Measurements from ENCODE around the gene AIG1.

Gene AIG1

GRCh38 chr6:143135325-143135724 lies 74.6 kb downstream of the AIG1 start:
- no peak overlapping the region for H3K4me2 ChIP-seq (ENCODE audit: insufficient read depth, low read length)

DNA sequence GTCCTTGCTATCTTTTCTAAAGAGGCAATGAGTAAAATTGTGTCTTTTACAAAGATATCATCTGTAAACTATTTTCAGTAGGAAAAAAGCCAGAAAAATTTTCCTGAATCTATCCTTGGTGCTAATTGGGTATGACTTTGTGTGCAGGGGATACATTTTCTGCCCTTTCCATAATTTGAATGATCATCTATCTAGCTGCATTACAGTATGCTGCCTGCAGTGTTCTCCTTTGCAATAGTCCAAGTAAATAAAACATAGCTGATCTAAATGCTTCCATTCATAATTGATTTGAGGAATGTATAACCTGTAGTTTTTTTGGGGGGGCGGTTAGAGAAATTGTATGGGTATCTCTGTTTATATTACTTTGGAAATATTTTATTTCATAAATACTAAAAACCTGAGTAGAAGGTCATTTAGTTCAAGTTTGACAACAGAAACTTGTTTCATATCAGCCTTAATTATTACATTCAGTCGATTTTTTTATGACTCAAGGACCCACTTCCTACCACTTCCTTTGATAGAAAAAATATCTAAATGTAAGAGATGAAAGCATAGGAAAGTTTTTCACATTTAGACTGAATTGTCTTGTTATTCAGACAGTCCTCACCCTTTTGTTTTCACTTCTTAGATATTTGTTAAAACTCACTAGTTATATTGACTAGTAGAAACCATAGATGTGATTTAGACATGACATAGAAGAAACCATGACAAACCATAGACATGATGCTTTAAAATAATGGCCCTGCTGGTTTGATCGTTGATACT lies 75.3 kb downstream of the AIG1 start:
- no peak for DNase-seq
- Histone ChIP-seq H3K36me3 (ENCODE audit: insufficient read depth, low read length) (no peaks in the 10 kb centered on the region), H3K27me3 (ENCODE audit: insufficient read depth, low read length, poor library complexity) (no peaks in the 10 kb centered on the region), H2AFZ (ENCODE audit: low read depth, low read length) (no peak overlapping the region), H3K27ac (ENCODE audit: low read length) (0 out of 2 replicates have a peak overlapping the region, but pooled peaks have one; percentile 7), H3K4me3 (ENCODE audit: low read depth in 1 of 2, low read length in 2 of 2) (no peak overlapping the region), H3K79me2 (ENCODE audit: insufficient read depth, low read length) (no peaks in the 10 kb centered on the region), H3K4me2 (ENCODE audit: insufficient read depth, low read length) (no peak overlapping the region), H3K4me1 (ENCODE audit: insufficient read depth, low read length) (no peaks in the 10 kb centered on the region), H3K9me3 (ENCODE audit: insufficient read depth, low read length, severe bottlenecking) (peaks cover 4% of the 10 kb centered on the region), H3K9ac (ENCODE audit: low read depth, low read length) (no peak overlapping the region), H4K20me1 (ENCODE audit: insufficient read depth, low read length) (no peaks in the 10 kb centered on the region)
- no peak for ATAC-seq (ENCODE audit: insufficient read depth, low read depth)
- TF ChIP-seq EZH2 (IDR thresholded peaks at IDR 0.05; ENCODE audit: borderline replicate concordance, low read depth, low read length, severe bottlenecking): no peak
- TF ChIP-seq, protein P1, sequence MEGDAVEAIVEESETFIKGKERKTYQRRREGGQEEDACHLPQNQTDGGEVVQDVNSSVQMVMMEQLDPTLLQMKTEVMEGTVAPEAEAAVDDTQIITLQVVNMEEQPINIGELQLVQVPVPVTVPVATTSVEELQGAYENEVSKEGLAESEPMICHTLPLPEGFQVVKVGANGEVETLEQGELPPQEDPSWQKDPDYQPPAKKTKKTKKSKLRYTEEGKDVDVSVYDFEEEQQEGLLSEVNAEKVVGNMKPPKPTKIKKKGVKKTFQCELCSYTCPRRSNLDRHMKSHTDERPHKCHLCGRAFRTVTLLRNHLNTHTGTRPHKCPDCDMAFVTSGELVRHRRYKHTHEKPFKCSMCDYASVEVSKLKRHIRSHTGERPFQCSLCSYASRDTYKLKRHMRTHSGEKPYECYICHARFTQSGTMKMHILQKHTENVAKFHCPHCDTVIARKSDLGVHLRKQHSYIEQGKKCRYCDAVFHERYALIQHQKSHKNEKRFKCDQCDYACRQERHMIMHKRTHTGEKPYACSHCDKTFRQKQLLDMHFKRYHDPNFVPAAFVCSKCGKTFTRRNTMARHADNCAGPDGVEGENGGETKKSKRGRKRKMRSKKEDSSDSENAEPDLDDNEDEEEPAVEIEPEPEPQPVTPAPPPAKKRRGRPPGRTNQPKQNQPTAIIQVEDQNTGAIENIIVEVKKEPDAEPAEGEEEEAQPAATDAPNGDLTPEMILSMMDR (IDR thresholded peaks at IDR 0.05; ENCODE audit: borderline replicate concordance, extremely low read depth, low read length, poor library complexity, severe bottlenecking): no peak

More at GRCh38 chr6:143135325-143135724, 74.6 kb downstream of the AIG1 start:
- ATAC-seq (ENCODE audit: insufficient read depth, low read depth) (no peak), DNase-seq (no peak)
- Histone ChIP-seq H3K9ac (ENCODE audit: low read depth, low read length) (no peak overlapping the region), H3K36me3 (ENCODE audit: insufficient read depth, low read length) (no peaks in the 10 kb centered on the region), H3K4me1 (ENCODE audit: insufficient read depth, low read length) (no peaks in the 10 kb centered on the region), H3K9me3 (ENCODE audit: insufficient read depth, low read length, severe bottlenecking) (peaks cover 10% of the 10 kb centered on the region), H3K27me3 (ENCODE audit: insufficient read depth, low read length, poor library complexity) (no peaks in the 10 kb centered on the region), H3K4me3 (ENCODE audit: low read depth in 1 of 2, low read length in 2 of 2) (no peak overlapping the region), H4K20me1 (ENCODE audit: insufficient read depth, low read length) (no peaks in the 10 kb centered on the region), H2AFZ (ENCODE audit: low read depth, low read length) (no peak overlapping the region), H3K79me2 (ENCODE audit: insufficient read depth, low read length) (no peaks in the 10 kb centered on the region), H3K27ac (ENCODE audit: low read length) (no peak overlapping the region)
- no peak for TF ChIP-seq EZH2 (IDR thresholded peaks at IDR 0.05; ENCODE audit: borderline replicate concordance, low read depth, low read length, severe bottlenecking)
- TF ChIP-seq, protein P1 (IDR thresholded peaks at IDR 0.05; ENCODE audit: borderline replicate concordance, extremely low read depth, low read length, poor library complexity, severe bottlenecking): no peak

GRCh38 chr6:143136647-143137046 lies 76.0 kb downstream of the AIG1 start:
- Histone ChIP-seq H3K9me3 (ENCODE audit: insufficient read depth, low read length, severe bottlenecking) (no peaks in the 10 kb centered on the region), H3K9ac (ENCODE audit: low read depth, low read length) (no peak overlapping the region), H4K20me1 (ENCODE audit: insufficient read depth, low read length) (no peaks in the 10 kb centered on the region), H3K4me2 (ENCODE audit: insufficient read depth, low read length) (no peak overlapping the region), H3K36me3 (ENCODE audit: insufficient read depth, low read length) (no peaks in the 10 kb centered on the region), H3K4me3 (ENCODE audit: low read depth in 1 of 2, low read length in 2 of 2) (no peak overlapping the region), H3K4me1 (ENCODE audit: insufficient read depth, low read length) (no peaks in the 10 kb centered on the region), H2AFZ (ENCODE audit: low read depth, low read length) (no peak overlapping the region), H3K27ac (ENCODE audit: low read length) (no peak overlapping the region), H3K27me3 (ENCODE audit: insufficient read depth, low read length, poor library complexity) (no peaks in the 10 kb centered on the region), H3K79me2 (ENCODE audit: insufficient read depth, low read length) (no peaks in the 10 kb centered on the region)
- TF ChIP-seq, protein P1 (IDR thresholded peaks at IDR 0.05; ENCODE audit: borderline replicate concordance, extremely low read depth, low read length, poor library complexity, severe bottlenecking): no peak
- TF ChIP-seq EZH2 (IDR thresholded peaks at IDR 0.05; ENCODE audit: borderline replicate concordance, low read depth, low read length, severe bottlenecking): no peak
- DNase-seq (no peak), ATAC-seq (ENCODE audit: insufficient read depth, low read depth) (no peak)
